Colonic mucosa (tissue), 4 donors: ENCODE results near the gene ATF6. TPM values are rescaled to one million over a fixed set of nuclear protein-coding genes. Genes with fewer than 3 reads are reported as not detected.

ENCODE experiments used
- DNase-seq: peaks from one replicate; pipeline ENCODE4 v3.0.0-alpha.2; 2020
- H3K27ac ChIP-seq: fragments of 200-600 bp; one replicate; pipeline ENCODE4 v1.8.0; 2021
- H3K27me3 ChIP-seq: fragments of 200-600 bp; one replicate; pipeline ENCODE4 v1.8.0; 2021
- H3K36me3 ChIP-seq: fragments of 200-600 bp; one replicate; pipeline ENCODE4 v1.8.0; 2021
- H3K4me1 ChIP-seq: fragments of 200-600 bp; one replicate; pipeline ENCODE4 v1.8.0; 2021; ENCODE audit warnings: mild to moderate bottlenecking
- H3K4me3 ChIP-seq: fragments of 200-600 bp; one replicate; pipeline ENCODE4 v1.8.0; 2021
- H3K9ac ChIP-seq, 2 donors: one replicate each; pipeline ENCODE4 v1.7.0; 2013; ENCODE audit warnings: control low read depth in 2 of 2, low read depth in 2 of 2, low read length in 2 of 2
- H3K9me3 ChIP-seq: fragments of 200-600 bp; one replicate; pipeline ENCODE4 v1.8.0; 2021
- intact Hi-C: fragments of 100-400 bp; cut with DNase I; formaldehyde crosslinking; loops from one replicate; pipeline ENCODE4 v1.14.1; 2022
- total RNA-seq, 2 donors: library from RNA; stranded (reverse); fragmentation: NEBNext Ultra II Directional in 1 of 2; extraction: Animal tissue kit (Norgen Biotek cat#: 25700) in 1 of 2; gene quantifications; one replicate each; pipeline ENCODE4 v1.2.1, GENCODE V29; 2021
- TF ChIP-seq, protein P1 (sequence below): fragments of 200-600 bp; IDR thresholded peaks from one replicate; pipeline ENCODE4 v1.8.0; 2022; ENCODE audit warnings: antibody characterized with exemption, mild to moderate bottlenecking
- donor health status: healthy.
- donor health status: DM: no; HTN: no; CAD: no.
- donor health status: DM: no; HTN: no; CAD: no.

ATF6 gene
- total RNA-seq, 2 donors from 2014 or later = 19.6 to 24.2 TPM

DNA sequence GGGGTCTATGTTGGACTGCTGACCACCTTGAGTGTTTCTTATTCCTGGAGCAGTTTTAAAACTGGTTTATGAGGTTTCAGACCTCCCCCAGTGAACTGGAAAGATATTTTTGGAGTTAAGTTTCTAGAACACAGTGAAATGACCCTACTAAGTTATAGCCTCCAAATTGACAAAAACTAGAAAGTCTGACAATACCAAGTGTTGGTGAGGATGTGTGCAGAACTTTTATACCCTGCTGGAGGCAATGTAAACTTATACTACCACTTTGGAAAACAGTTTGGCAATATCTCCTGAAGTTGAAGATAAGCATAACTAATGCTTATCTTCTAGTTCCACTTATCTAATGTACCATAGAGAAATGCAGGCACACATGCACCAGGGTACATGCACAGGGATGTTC, 247.2 kb downstream of the ATF6 start:
- H3K4me1 ChIP-seq = no peaks in the 10 kb centered on the region
- TF ChIP-seq, protein P1, sequence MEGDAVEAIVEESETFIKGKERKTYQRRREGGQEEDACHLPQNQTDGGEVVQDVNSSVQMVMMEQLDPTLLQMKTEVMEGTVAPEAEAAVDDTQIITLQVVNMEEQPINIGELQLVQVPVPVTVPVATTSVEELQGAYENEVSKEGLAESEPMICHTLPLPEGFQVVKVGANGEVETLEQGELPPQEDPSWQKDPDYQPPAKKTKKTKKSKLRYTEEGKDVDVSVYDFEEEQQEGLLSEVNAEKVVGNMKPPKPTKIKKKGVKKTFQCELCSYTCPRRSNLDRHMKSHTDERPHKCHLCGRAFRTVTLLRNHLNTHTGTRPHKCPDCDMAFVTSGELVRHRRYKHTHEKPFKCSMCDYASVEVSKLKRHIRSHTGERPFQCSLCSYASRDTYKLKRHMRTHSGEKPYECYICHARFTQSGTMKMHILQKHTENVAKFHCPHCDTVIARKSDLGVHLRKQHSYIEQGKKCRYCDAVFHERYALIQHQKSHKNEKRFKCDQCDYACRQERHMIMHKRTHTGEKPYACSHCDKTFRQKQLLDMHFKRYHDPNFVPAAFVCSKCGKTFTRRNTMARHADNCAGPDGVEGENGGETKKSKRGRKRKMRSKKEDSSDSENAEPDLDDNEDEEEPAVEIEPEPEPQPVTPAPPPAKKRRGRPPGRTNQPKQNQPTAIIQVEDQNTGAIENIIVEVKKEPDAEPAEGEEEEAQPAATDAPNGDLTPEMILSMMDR = no peak
- H3K9ac ChIP-seq = no peak overlapping the region
- H3K4me3 ChIP-seq = no peak overlapping the region
- H3K27ac ChIP-seq = no peak overlapping the region
- no peaks in the 10 kb centered on the region for H3K9me3 ChIP-seq
- intact Hi-C loops = no loop called here
- H3K36me3 ChIP-seq = no peaks in the 10 kb centered on the region
- DNase-seq = no peak
- H3K27me3 ChIP-seq = no peaks in the 10 kb centered on the region

Other genes with a start within 250 kb of the ATF6 start
- gene HSPA6, start 241.8 kb upstream of the ATF6 start, total RNA-seq = 1 to 10 TPM; 1.0 to 3.6 TPM
- 10 to 100 TPM in 1 of 2 donors, 1 to 10 TPM in 1; 3.2 to 10.1 TPM for gene FCGR3A, start 216.5 kb upstream of the ATF6 start, total RNA-seq
- 1 to 10 TPM in 1 of 2 donors, under 1 TPM in 1; 0.22 to 2.4 TPM for gene FCGR3B, start 135.1 kb upstream of the ATF6 start, total RNA-seq
- gene FCGR2B, start 103.2 kb upstream of the ATF6 start, total RNA-seq = 1 to 10 TPM; 1.3 to 8.9 TPM
- under 1 TPM; 0.30 to 0.50 TPM for gene FCRLA, start 59.1 kb upstream of the ATF6 start, total RNA-seq
- gene FCRLB, start 44.8 kb upstream of the ATF6 start, total RNA-seq = under 1 TPM in 1 of 2 donors, not detected in 1; 0.16 TPM
- gene DUSP12, start 16.5 kb upstream of the ATF6 start, total RNA-seq = 10 to 100 TPM; 10.5 to 17.7 TPM